Calu3 (cell line): Measurements from ENCODE around the gene OSBPL5. TPM values are rescaled to one million over a fixed set of nuclear protein-coding genes. Genes with fewer than 3 reads are reported as not detected.
"Not testable (repeated sequence)": the region's sequence is repeated elsewhere in the genome, so short reads cannot be mapped to it uniquely, and the experiment has no call there.

ENCODE experiments used
- BruUV-seq: library from RNA; stranded (reverse); fragments of 400-500 nt; replicated peaks from 2 replicates; lab custom pipeline; 2021; lab: Mats Ljungman, UMichigan
- CTCF ChIA-PET: fragments of 300-600 bp; sonication (Branson Sonifier 250); formaldehyde crosslinking; loops from one replicate; lab custom pipeline; 2022; ENCODE audit warnings: antibody characterized with exemption; lab: Charles Lee
- DNase-seq: peaks from one replicate; pipeline ENCODE4 v3.0.0; 2022
- H3K27ac Mint-ChIP-seq: one replicate; pipeline ENCODE4 v1.8.0; 2022; ENCODE audit warnings: mixed read lengths; ENCODE audit not compliant: unreplicated experiment
- H3K27me3 Mint-ChIP-seq: one replicate; pipeline ENCODE4 v1.8.0; 2022; ENCODE audit warnings: mixed read lengths; ENCODE audit not compliant: unreplicated experiment
- H3K36me3 Mint-ChIP-seq: one replicate; pipeline ENCODE4 v1.8.0; 2022; ENCODE audit warnings: mild to moderate bottlenecking, moderate library complexity, mixed read lengths; ENCODE audit not compliant: insufficient read depth, unreplicated experiment
- H3K4me1 Mint-ChIP-seq: one replicate; pipeline ENCODE4 v1.8.0; 2022; ENCODE audit warnings: mild to moderate bottlenecking, low read depth, mixed read lengths; ENCODE audit not compliant: unreplicated experiment
- H3K4me3 Mint-ChIP-seq: one replicate; pipeline ENCODE4 v1.8.0; 2022; ENCODE audit warnings: mild to moderate bottlenecking, low read depth, moderate library complexity, mixed read lengths; ENCODE audit not compliant: unreplicated experiment
- H3K9me3 Mint-ChIP-seq: one replicate; pipeline ENCODE4 v1.8.0; 2022; ENCODE audit warnings: low read depth, mixed read lengths; ENCODE audit not compliant: unreplicated experiment
- CTCF ChIP-seq: fragments of 200-600 bp; IDR thresholded peaks from one replicate; pipeline ENCODE4 v1.8.0; 2022; ENCODE audit warnings: antibody characterized with exemption; ENCODE audit not compliant: unreplicated experiment
- intact Hi-C: fragments of 100-400 bp; cut with micrococcal nuclease; formaldehyde crosslinking; loops from one replicate; pipeline ENCODE4 v1.10.0; 2022; ENCODE audit not compliant: unreplicated experiment
- total RNA-seq: library from RNA; stranded (reverse); gene quantifications from 2 replicates; pipeline ENCODE4 v1.2.3, GENCODE V29; 2022

The OSBPL5 gene
- total RNA-seq, 1 experiment from 2014 or later: 7.1 TPM

GRCh38 chr11:3121416-3121815 lies 43.7 kb downstream of the OSBPL5 start:
- H3K4me1 Mint-ChIP-seq: peaks cover 13% of the 10 kb centered on the region
- H3K27ac Mint-ChIP-seq: no peak overlapping the region
- BruUV-seq: no TSS peak
- TF ChIP-seq CTCF: no peak
- intact Hi-C loops: no loop called here
- H3K36me3 Mint-ChIP-seq: no peaks in the 10 kb centered on the region
- no peak for DNase-seq
- no peak overlapping the region for H3K4me3 Mint-ChIP-seq
- H3K27me3 Mint-ChIP-seq: no peaks in the 10 kb centered on the region
- no peaks in the 10 kb centered on the region for H3K9me3 Mint-ChIP-seq
- CTCF ChIA-PET: no interaction called here

GRCh38 chr11:3120071-3120792 lies 44.9 kb downstream of the OSBPL5 start:
- CTCF ChIA-PET: no interaction called here

GRCh38 chr11:3119141-3119821 lies 45.8 kb downstream of the OSBPL5 start:
- Mint-ChIP-seq H3K36me3 (no peaks in the 10 kb centered on the region), H3K4me1 (peaks cover 8% of the 10 kb centered on the region), H3K27ac (no peak overlapping the region), H3K4me3 (no peak overlapping the region), H3K27me3 (no peaks in the 10 kb centered on the region), H3K9me3 (no peaks in the 10 kb centered on the region)
- no peak for TF ChIP-seq CTCF
- intact Hi-C loops: no loop called here
- CTCF ChIA-PET: no interaction called here
- no peak for DNase-seq
- no TSS peak for BruUV-seq

More at GRCh38 chr11:3120071-3120792, 44.9 kb downstream of the OSBPL5 start:
- DNase-seq: no peak
- intact Hi-C loops: no loop called here
- no peak overlapping the region for H3K27ac Mint-ChIP-seq
- no peak for TF ChIP-seq CTCF
- no peaks in the 10 kb centered on the region for H3K36me3 Mint-ChIP-seq
- H3K4me3 Mint-ChIP-seq: no peak overlapping the region
- H3K4me1 Mint-ChIP-seq: peaks cover 13% of the 10 kb centered on the region
- H3K27me3 Mint-ChIP-seq: no peaks in the 10 kb centered on the region
- no peaks in the 10 kb centered on the region for H3K9me3 Mint-ChIP-seq
- BruUV-seq: no TSS peak

- no peak for DNase-seq
- Mint-ChIP-seq H3K27ac (no peak overlapping the region), H3K27me3 (no peaks in the 10 kb centered on the region), H3K36me3 (peaks cover 5% of the 10 kb centered on the region), H3K4me1 (no peaks in the 10 kb centered on the region), H3K4me3 (no peak overlapping the region), H3K9me3 (peaks cover 6% of the 10 kb centered on the region)
- no TSS peak for BruUV-seq
- CTCF ChIA-PET: no interaction called here
- intact Hi-C loops: no loop called here
- TF ChIP-seq CTCF: no peak
Measured at GRCh38 chr11:3115321-3115720, 49.8 kb downstream of the OSBPL5 start.

GRCh38 chr11:3113661-3114060 lies 51.4 kb downstream of the OSBPL5 start:
- H3K36me3 Mint-ChIP-seq, intact Hi-C loops, H3K27ac Mint-ChIP-seq, BruUV-seq, H3K4me3 Mint-ChIP-seq, H3K9me3 Mint-ChIP-seq, H3K4me1 Mint-ChIP-seq, H3K27me3 Mint-ChIP-seq, DNase-seq, CTCF ChIA-PET: not testable (repeated sequence)
